ENCODE measurements around the gene CTNNAL1. TPM values are rescaled to one million over a fixed set of nuclear protein-coding genes. Genes with fewer than 3 reads are reported as not detected.

Gene CTNNAL1
- total and polyA plus RNA-seq, 2 of the 8 experiments (the other 6 are each of a cell fraction or from before 2014, with no cell fraction given): 23.2 to 66.1 TPM

DNA sequence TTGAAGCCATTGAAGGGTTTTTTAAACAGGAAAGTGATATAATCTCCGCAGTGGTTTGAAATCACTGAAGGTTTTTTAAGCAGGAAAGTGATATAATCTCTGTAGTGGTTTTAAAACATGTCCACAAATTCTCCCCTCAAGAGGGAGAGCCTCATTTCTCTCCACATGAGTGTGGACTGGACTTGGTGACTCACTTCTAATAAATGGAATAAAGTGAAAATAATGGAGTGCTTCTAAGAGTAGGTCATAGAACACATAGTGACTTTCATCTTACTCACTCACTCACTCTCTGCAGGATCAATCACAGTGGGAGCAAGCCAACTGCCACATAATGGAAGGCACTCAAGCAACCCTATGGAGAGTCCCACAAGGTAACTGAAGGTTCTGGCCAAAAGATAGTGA, 12.0 kb downstream of the CTNNAL1 start:
- Histone ChIP-seq H3K4me1 (replicated peaks in 1 of 4; ENCODE audit: control insufficient read depth in 3 of 4, insufficient read depth in 4 of 4, low read length in 3 of 4) (no peaks in the 10 kb centered on the region), H2BK12ac (ENCODE audit: low read depth, low read length) (no peak overlapping the region), H2AK5ac (ENCODE audit: low read depth, low read length) (no peak overlapping the region), H2BK5ac (ENCODE audit: low read depth, low read length) (no peak overlapping the region), H4K5ac (ENCODE audit: insufficient read length, low read depth, low read length) (no peak overlapping the region), H4K91ac (replicated peaks; ENCODE audit: insufficient read length, low read length) (no peak overlapping the region), H3K79me1 (ENCODE audit: low read depth, low read length) (no peaks in the 10 kb centered on the region), H2BK120ac (replicated peaks; ENCODE audit: low read depth, low read length) (no peak overlapping the region), H2BK15ac (ENCODE audit: low read length) (no peak overlapping the region), H2AFZ (ENCODE audit: low read length) (no peak overlapping the region), H3K4ac (replicated peaks; ENCODE audit: insufficient read length, low read depth, low read length) (no peak overlapping the region), H3K4me3 (ENCODE audit: extremely low read depth in 1 of 4, insufficient read depth in 2 of 4, low read depth in 3 of 4, low read length in 4 of 4) (no peak overlapping the region), H3K18ac (ENCODE audit: extremely low read depth, low read length) (no peak overlapping the region), H3K23me2 (ENCODE audit: low read depth, low read length) (no peaks in the 10 kb centered on the region), H2BK20ac (ENCODE audit: low read length) (no peak overlapping the region), H3K9me3 (ENCODE audit: insufficient read depth in 2 of 2, low read depth in 1 of 2, low read length in 1 of 2) (peaks cover 7 to 13% of the 10 kb centered on the region in 2 experiments; a peak in 3 of 4 replicates), H3K36me3 (ENCODE audit: control insufficient read depth in 2 of 4, insufficient read depth in 4 of 4, low read length in 3 of 4) (peaks cover 0 to 8% (median 2%) of the 10 kb centered on the region in 4 experiments; a peak in 2 of 8 replicates), H3K9ac (replicated peaks in 1 of 4; ENCODE audit: extremely low read depth in 1 of 4, low read depth in 3 of 4, low read length in 3 of 4) (no peak overlapping the region; a peak in 1 of 7 replicates), H3K56ac (replicated peaks; ENCODE audit: insufficient read length, low read depth, low read length) (no peak overlapping the region), H3K79me2 (ENCODE audit: control insufficient read depth in 1 of 2, insufficient read depth in 2 of 2, low read length in 2 of 2) (peaks cover 0 to 48% of the 10 kb centered on the region in 2 experiments; a peak in 2 of 4 replicates), H4K20me1 (replicated peaks in 1 of 2; ENCODE audit: control insufficient read depth in 1 of 2, insufficient read depth in 2 of 2, low read length in 2 of 2) (peaks cover 2% of the 10 kb centered on the region in 2 experiments), H3K27me3 (replicated peaks in 1 of 4; ENCODE audit: control insufficient read depth in 3 of 4, extremely low read depth in 1 of 4, insufficient read depth in 3 of 4, low read length in 3 of 4) (no peaks in the 10 kb centered on the region), H4K8ac (ENCODE audit: extremely low read depth, insufficient read depth, low read length) (no peak overlapping the region), H3K23ac (ENCODE audit: insufficient read length) (no peak overlapping the region), H3K14ac (ENCODE audit: insufficient read length) (no peak overlapping the region), H3K27ac (ENCODE audit: low read depth, low read length) (no peak overlapping the region), H3K4me2 (ENCODE audit: insufficient read depth in 1 of 2, low read depth in 2 of 2, low read length in 2 of 2) (no peak overlapping the region)
- 92% methylated on average over 1 of the region's 1 CpG; no CpG with 5 or more reads in 1 of the 2 experiments for WGBS, 2 experiments (ENCODE audit: extremely low coverage in 1 of 2, insufficient coverage in 1 of 2, insufficient read length in 1 of 2, insufficient replicate concordance in 2 of 2, low coverage in 1 of 2, low lambda C conversion rate in 2 of 2, missing lambda C conversion rate in 1 of 2)
- POLR2A ChIA-PET (ENCODE audit: partially characterized antibody): interaction anchor here (0.5 kb wide), 1 partner anchor 84 kb away, joined by 3 read pairs; no protein-coding TSS in a partner anchor
- FAIRE-seq: no peak
- CTCF ChIA-PET (ENCODE audit: partially characterized antibody): no interaction called here
- TF ChIP-seq BCL11A (IDR thresholded peaks at IDR 0.05; ENCODE audit: low read depth in 2 of 2, low read length in 2 of 2): no peak
- no peak for TF ChIP-seq CBX5 (IDR thresholded peaks at IDR 0.05; ENCODE audit: low read depth, low read length)
- no peak for TF ChIP-seq CEBPB (IDR thresholded peaks at IDR 0.05; ENCODE audit: low read depth, low read length)
- TF ChIP-seq KDM4A (IDR thresholded peaks at IDR 0.05; ENCODE audit: low read depth, low read length, severe bottlenecking): no peak
- no peak for TF ChIP-seq NRF1 (IDR thresholded peaks at IDR 0.05; ENCODE audit: low read depth, low read length)
- TF ChIP-seq TAF7 (optimal IDR thresholded peaks at IDR 0.05; ENCODE audit: borderline replicate concordance, low read depth, low read length): no peak
- DNase-seq (ENCODE audit: low read depth in 1 of 2, low spot score in 2 of 2): no peak
